GM12878 (cell line): ENCODE measurements around the gene GSE1. TPM values are rescaled to one million over a fixed set of nuclear protein-coding genes. Genes with fewer than 3 reads are reported as not detected.

ENCODE experiments used
- ATAC-seq: fragments of 200-7000 bp; cut with Tn5 transposase; 3 replicates; pipeline ENCODE4 v1.9.1; 2020; ENCODE audit warnings: mild to moderate bottlenecking, moderate library complexity
- BruUV-seq: library from RNA; stranded (reverse); fragments of 400-500 nt; replicated peaks from 2 replicates; lab custom pipeline; 2021; lab: Mats Ljungman, UMichigan
- CTCF ChIA-PET: fragments of 300-600 bp; sonication (Branson Sonifier 250); formaldehyde crosslinking; extraction: SDS; loops from one replicate; lab custom pipeline; 2021; ENCODE audit warnings: inconsistent platforms; lab: Yijun Ruan, JAX
- POLR2A ChIA-PET: fragments of 350-600 bp; formaldehyde crosslinking; extraction: SDS; loops from one replicate; lab custom pipeline; 2021; ENCODE audit warnings: inconsistent platforms; lab: Charles Lee
- RAD21 ChIA-PET: fragments of 300-600 bp; sonication (Branson Sonifier 250); formaldehyde crosslinking; loops from one replicate; lab custom pipeline; 2023; ENCODE audit warnings: antibody characterized with exemption; ENCODE audit not compliant: unreplicated experiment; lab: Charles Lee
- SMC1A ChIA-PET: fragments of 300-600 bp; sonication (Branson Sonifier 250); formaldehyde crosslinking; loops from one replicate; lab custom pipeline; 2023; ENCODE audit not compliant: unreplicated experiment, uncharacterized antibody; lab: Charles Lee
- DNase-seq: peaks from one replicate; pipeline ENCODE4 v3.0.0-alpha.2; 2011; ENCODE audit warnings: low read depth, low spot score
- FAIRE-seq: peaks from 3 replicates; lab custom pipeline; 2011; peaks lifted over from hg19 to GRCh38; lab: Jason Lieb, UNC
- H2AFZ ChIP-seq: 2 replicates; pipeline ENCODE4 v1.6.0; 2011; ENCODE audit warnings: low read depth, low read length, control low read depth; ENCODE audit not compliant: control insufficient read depth
- H3K27ac ChIP-seq: 2 replicates; pipeline ENCODE4 v1.5.1; 2011; ENCODE audit warnings: control low read depth; ENCODE audit not compliant: control insufficient read depth, insufficient read depth
- H3K27me3 ChIP-seq, 2 experiments: replicated peaks in 1 of 2; 2 replicates each; pipeline versions ENCODE4 v1.6.0 to v1.6.1; 2011; ENCODE audit warnings: low read length in 1 of 2; ENCODE audit not compliant: control insufficient read depth in 2 of 2, insufficient read depth in 2 of 2
- H3K36me3 ChIP-seq, 2 experiments: 2 replicates each; pipeline ENCODE4 v1.5.1; 2011; ENCODE audit warnings: low read length in 1 of 2; ENCODE audit not compliant: control insufficient read depth in 2 of 2, insufficient read depth in 2 of 2
- H3K4me1 ChIP-seq: 2 replicates; pipeline ENCODE4 v1.6.1; 2011; ENCODE audit warnings: mild to moderate bottlenecking, low read length, moderate library complexity, mixed read lengths; ENCODE audit not compliant: control insufficient read depth, insufficient read depth
- H3K4me2 ChIP-seq: 2 replicates; pipeline ENCODE4 v1.6.0; 2011; ENCODE audit warnings: control low read depth; ENCODE audit not compliant: control insufficient read depth, insufficient read depth
- H3K4me3 ChIP-seq: fragments of 200-600 bp; sonication (generic); 2 replicates; pipeline ENCODE4 v1.5.1; 2016
- H3K79me2 ChIP-seq: 2 replicates; pipeline ENCODE4 v1.6.0; 2011; ENCODE audit warnings: low read length; ENCODE audit not compliant: control insufficient read depth, insufficient read depth
- H3K9ac ChIP-seq: 2 replicates; pipeline ENCODE4 v1.8.0; 2011; ENCODE audit warnings: low read length, control low read depth, mixed read lengths; ENCODE audit not compliant: control insufficient read depth, insufficient read depth
- H3K9me3 ChIP-seq: replicated peaks from 3 replicates; pipeline ENCODE4 v1.5.1; 2011; ENCODE audit warnings: mild to moderate bottlenecking, low read length; ENCODE audit not compliant: control insufficient read depth, insufficient read depth
- H4K20me1 ChIP-seq: 2 replicates; pipeline ENCODE4 v1.6.0; 2011; ENCODE audit not compliant: control insufficient read depth, insufficient read depth
- ASH2L ChIP-seq: fragments of 300-600, 200-600 bp; sonication (generic); IDR thresholded peaks from 2 replicates; pipeline ENCODE4 v1.6.1; 2017; ENCODE audit warnings: low read depth, mild to moderate bottlenecking, borderline replicate concordance
- CHD2 ChIP-seq: IDR thresholded peaks from 2 replicates; pipeline ENCODE4 v1.6.1; 2011; ENCODE audit warnings: low read depth, low read length, improper control_type of control experiment, borderline replicate concordance
- HDGF ChIP-seq: fragments of 450-650 bp; IDR thresholded peaks from 2 replicates; pipeline ENCODE4 v1.6.1; 2016; ENCODE audit warnings: antibody characterized with exemption
- KDM1A ChIP-seq: fragments of 200-600 bp; sonication (generic); IDR thresholded peaks from 2 replicates; pipeline ENCODE4 v1.6.1; 2016; ENCODE audit warnings: borderline replicate concordance
- MAX ChIP-seq: IDR thresholded peaks from 2 replicates; pipeline ENCODE4 v1.6.1; 2012; ENCODE audit warnings: low read depth, low read length, improper control_type of control experiment
- MYC ChIP-seq: IDR thresholded peaks from 2 replicates; pipeline ENCODE4 v1.6.1; 2011; ENCODE audit warnings: mild to moderate bottlenecking, low read length, moderate library complexity, inconsistent platforms; ENCODE audit not compliant: insufficient read depth, insufficient replicate concordance, insufficient read length, severe bottlenecking
- NFYB ChIP-seq: IDR thresholded peaks from 2 replicates; pipeline ENCODE4 v1.6.1; 2011; ENCODE audit warnings: low read depth, mild to moderate bottlenecking, low read length, improper control_type of control experiment, moderate library complexity; ENCODE audit not compliant: insufficient read depth
- PML ChIP-seq: IDR thresholded peaks from 2 replicates; pipeline ENCODE4 v1.6.1; 2012; ENCODE audit warnings: low read length, inconsistent platforms
- RAD21 ChIP-seq: IDR thresholded peaks from 2 replicates; pipeline ENCODE4 v1.6.1; 2011; ENCODE audit warnings: mild to moderate bottlenecking, low read depth, low read length, moderate library complexity; ENCODE audit not compliant: insufficient read depth
- RBBP5 ChIP-seq: fragments of 200-600 bp; sonication (generic); conservative IDR thresholded peaks from 2 replicates; pipeline ENCODE4 v1.6.1; 2016
- RCOR1 ChIP-seq: conservative IDR thresholded peaks from 2 replicates; pipeline ENCODE4 v1.6.1; 2012; ENCODE audit warnings: low read depth, low read length, improper control_type of control experiment
- RUNX3 ChIP-seq: IDR thresholded peaks from 2 replicates; pipeline ENCODE4 v1.6.1; 2012; ENCODE audit warnings: low read length, inconsistent platforms
- STAT3 ChIP-seq: IDR thresholded peaks from 2 replicates; pipeline ENCODE4 v1.6.1; 2011; ENCODE audit warnings: low read depth, low read length, improper control_type of control experiment
- WGBS: methylation state at CpG from one replicate; pipeline ENCODE4 v1.1.6; 2016; ENCODE audit warnings: low lambda C conversion rate; ENCODE audit not compliant: insufficient replicate concordance, insufficient coverage; ENCODE audit errors: missing lambda C conversion rate; 5-methylcytosine and 5-hydroxymethylcytosine counted together
- in situ Hi-C: fragments of 300-500 bp; cut with MboI; formaldehyde crosslinking; loops from 9 replicates; pipeline ENCODE4 v1.14.3; 2018; ENCODE audit warnings: mixed read lengths
- intact Hi-C: fragments of 100-400 bp; cut with micrococcal nuclease; formaldehyde crosslinking; loops from one replicate; pipeline ENCODE4 v1.14.2; 2022; ENCODE audit not compliant: unreplicated experiment
- polyA plus RNA-seq, 11 experiments: library from polyadenylated mRNA; depleted of rRNA in 4 of 11; unstranded in 6 of 11; stranded (reverse) in 5 of 11; fragments of >200 nt; fragmentation: Nextera tagmentation in 4 of 11; fragmentation: Illumina TruSeq in 1 of 11; extraction: Ambion mirVana in 4 of 11; extraction: Trizol in 1 of 11; gene quantifications; 1 replicate in 1 of 11; 2 replicates in 10 of 11; pipeline versions ENCODE4 v1.2.1 to v1.2.3, GENCODE V29; 2011 to 2016; ENCODE audit warnings: inconsistent platforms in 2 of 11, missing spikeins in 2 of 11, low read depth in 1 of 11
- total RNA-seq, 4 experiments: library from RNA; depleted of rRNA in 3 of 4; stranded (reverse); fragments of >200 nt in 3 of 4; fragmentation: Illumina TruSeq in 1 of 4; extraction: Trizol in 1 of 4; gene quantifications; 2 replicates each; pipeline versions ENCODE4 v1.2.1 to v1.2.3, GENCODE V29; 2013 to 2021
- TF ChIP-seq, protein P1 (sequence below): fragments of 450-650 bp; IDR thresholded peaks from 2 replicates; pipeline ENCODE4 v1.6.1; 2017; ENCODE audit warnings: mild to moderate bottlenecking, moderate library complexity
- TF ChIP-seq, protein P2 (sequence below): fragments of 450-650 bp; IDR thresholded peaks from 2 replicates; pipeline ENCODE4 v1.6.1; 2017; ENCODE audit warnings: mild to moderate bottlenecking, moderate library complexity

Gene GSE1
- total and polyA plus RNA-seq, 10 of the 15 experiments (the other 5 are each of a cell fraction or from before 2014, with no cell fraction given), result 4.6 to 58.7 (median 18.2) TPM

GRCh38 chr16:85567101-85567866 lies 45.8 kb upstream of the GSE1 start:
- no peak for FAIRE-seq
- TF ChIP-seq NFYB, result no peak
- TF ChIP-seq RCOR1, result no peak
- no peak for TF ChIP-seq RUNX3
- TF ChIP-seq RAD21, result no peak
- no peak for TF ChIP-seq HDGF
- TF ChIP-seq ASH2L, result no peak
- no peak for TF ChIP-seq CHD2
- no peak for TF ChIP-seq MAX
- no peak for TF ChIP-seq RBBP5
- TF ChIP-seq PML, result no peak
- TF ChIP-seq MYC, result no peak
- no peak for TF ChIP-seq STAT3
- TF ChIP-seq, protein P1, sequence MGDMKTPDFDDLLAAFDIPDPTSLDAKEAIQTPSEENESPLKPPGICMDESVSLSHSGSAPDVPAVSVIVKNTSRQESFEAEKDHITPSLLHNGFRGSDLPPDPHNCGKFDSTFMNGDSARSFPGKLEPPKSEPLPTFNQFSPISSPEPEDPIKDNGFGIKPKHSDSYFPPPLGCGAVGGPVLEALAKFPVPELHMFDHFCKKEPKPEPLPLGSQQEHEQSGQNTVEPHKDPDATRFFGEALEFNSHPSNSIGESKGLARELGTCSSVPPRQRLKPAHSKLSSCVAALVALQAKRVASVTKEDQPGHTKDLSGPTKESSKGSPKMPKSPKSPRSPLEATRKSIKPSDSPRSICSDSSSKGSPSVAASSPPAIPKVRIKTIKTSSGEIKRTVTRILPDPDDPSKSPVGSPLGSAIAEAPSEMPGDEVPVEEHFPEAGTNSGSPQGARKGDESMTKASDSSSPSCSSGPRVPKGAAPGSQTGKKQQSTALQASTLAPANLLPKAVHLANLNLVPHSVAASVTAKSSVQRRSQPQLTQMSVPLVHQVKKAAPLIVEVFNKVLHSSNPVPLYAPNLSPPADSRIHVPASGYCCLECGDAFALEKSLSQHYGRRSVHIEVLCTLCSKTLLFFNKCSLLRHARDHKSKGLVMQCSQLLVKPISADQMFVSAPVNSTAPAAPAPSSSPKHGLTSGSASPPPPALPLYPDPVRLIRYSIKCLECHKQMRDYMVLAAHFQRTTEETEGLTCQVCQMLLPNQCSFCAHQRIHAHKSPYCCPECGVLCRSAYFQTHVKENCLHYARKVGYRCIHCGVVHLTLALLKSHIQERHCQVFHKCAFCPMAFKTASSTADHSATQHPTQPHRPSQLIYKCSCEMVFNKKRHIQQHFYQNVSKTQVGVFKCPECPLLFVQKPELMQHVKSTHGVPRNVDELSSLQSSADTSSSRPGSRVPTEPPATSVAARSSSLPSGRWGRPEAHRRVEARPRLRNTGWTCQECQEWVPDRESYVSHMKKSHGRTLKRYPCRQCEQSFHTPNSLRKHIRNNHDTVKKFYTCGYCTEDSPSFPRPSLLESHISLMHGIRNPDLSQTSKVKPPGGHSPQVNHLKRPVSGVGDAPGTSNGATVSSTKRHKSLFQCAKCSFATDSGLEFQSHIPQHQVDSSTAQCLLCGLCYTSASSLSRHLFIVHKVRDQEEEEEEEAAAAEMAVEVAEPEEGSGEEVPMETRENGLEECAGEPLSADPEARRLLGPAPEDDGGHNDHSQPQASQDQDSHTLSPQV, result no peak
- TF ChIP-seq KDM1A, result no peak
- TF ChIP-seq, protein P2, sequence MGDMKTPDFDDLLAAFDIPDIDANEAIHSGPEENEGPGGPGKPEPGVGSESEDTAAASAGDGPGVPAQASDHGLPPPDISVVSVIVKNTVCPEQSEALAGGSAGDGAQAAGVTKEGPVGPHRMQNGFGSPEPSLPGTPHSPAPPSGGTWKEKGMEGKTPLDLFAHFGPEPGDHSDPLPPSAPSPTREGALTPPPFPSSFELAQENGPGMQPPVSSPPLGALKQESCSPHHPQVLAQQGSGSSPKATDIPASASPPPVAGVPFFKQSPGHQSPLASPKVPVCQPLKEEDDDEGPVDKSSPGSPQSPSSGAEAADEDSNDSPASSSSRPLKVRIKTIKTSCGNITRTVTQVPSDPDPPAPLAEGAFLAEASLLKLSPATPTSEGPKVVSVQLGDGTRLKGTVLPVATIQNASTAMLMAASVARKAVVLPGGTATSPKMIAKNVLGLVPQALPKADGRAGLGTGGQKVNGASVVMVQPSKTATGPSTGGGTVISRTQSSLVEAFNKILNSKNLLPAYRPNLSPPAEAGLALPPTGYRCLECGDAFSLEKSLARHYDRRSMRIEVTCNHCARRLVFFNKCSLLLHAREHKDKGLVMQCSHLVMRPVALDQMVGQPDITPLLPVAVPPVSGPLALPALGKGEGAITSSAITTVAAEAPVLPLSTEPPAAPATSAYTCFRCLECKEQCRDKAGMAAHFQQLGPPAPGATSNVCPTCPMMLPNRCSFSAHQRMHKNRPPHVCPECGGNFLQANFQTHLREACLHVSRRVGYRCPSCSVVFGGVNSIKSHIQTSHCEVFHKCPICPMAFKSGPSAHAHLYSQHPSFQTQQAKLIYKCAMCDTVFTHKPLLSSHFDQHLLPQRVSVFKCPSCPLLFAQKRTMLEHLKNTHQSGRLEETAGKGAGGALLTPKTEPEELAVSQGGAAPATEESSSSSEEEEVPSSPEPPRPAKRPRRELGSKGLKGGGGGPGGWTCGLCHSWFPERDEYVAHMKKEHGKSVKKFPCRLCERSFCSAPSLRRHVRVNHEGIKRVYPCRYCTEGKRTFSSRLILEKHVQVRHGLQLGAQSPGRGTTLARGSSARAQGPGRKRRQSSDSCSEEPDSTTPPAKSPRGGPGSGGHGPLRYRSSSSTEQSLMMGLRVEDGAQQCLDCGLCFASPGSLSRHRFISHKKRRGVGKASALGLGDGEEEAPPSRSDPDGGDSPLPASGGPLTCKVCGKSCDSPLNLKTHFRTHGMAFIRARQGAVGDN, result no peak

More at GRCh38 chr16:85567101-85567866, 45.8 kb upstream of the GSE1 start:
- ChIA-PET RAD21 (interaction anchor here (2.8 to 3.6 kb wide), 3 partner anchors 9 to 44 kb away, joined by 15 to 85 read pairs (median 27); no protein-coding TSS in a partner anchor), SMC1A (interaction anchor here (5.4 to 6.1 kb wide), 2 partner anchors 9 to 13 kb away, joined by 39 to 73 read pairs; no protein-coding TSS in a partner anchor), CTCF (interaction anchor here (0.7 to 3.3 kb wide), 7 partner anchors 8 to 146 kb away, joined by 3 to 47 read pairs (median 6); partner anchors contain the start of gene GSE1), POLR2A (interaction anchor here (0.9 to 4.5 kb wide), 2 partner anchors 9 to 49 kb away, joined by 3 to 53 read pairs; no protein-coding TSS in a partner anchor)
- intact Hi-C loops (no loop called here), in situ Hi-C loops (loop anchor here (25.0 kb wide), 1 partner anchor 955 kb away; the partner anchor contains the start of gene COTL1)
- Histone ChIP-seq H3K36me3 (peaks cover 0 to 4% of the 10 kb centered on the region in 2 experiments; a peak in 3 of 4 replicates), H3K4me2 (no peak overlapping the region), H2AFZ (no peak overlapping the region), H3K9me3 (no peaks in the 10 kb centered on the region), H3K79me2 (peaks cover 78% of the 10 kb centered on the region), H3K4me3 (no peak overlapping the region), H3K9ac (no peak overlapping the region), H3K27ac (no peak overlapping the region), H3K27me3 (no peaks in the 10 kb centered on the region), H4K20me1 (peaks cover 12% of the 10 kb centered on the region), H3K4me1 (peaks cover 54% of the 10 kb centered on the region)
- no TSS peak for BruUV-seq
- 97% methylated on average over 22 of the region's 27 CpGs for WGBS
- DNase-seq, result no peak
- ATAC-seq, result no peak
